Testis (tissue), 3 donors: ENCODE results near the gene MPDU1. TPM values are rescaled to one million over a fixed set of nuclear protein-coding genes. Genes with fewer than 3 reads are reported as not detected.

Experiments used
- DNase-seq: peaks from one replicate; pipeline ENCODE4 v3.0.0-alpha.2; 2019
- H3K27ac ChIP-seq, 2 donors: fragments of 200-600 bp; sonication (generic); one replicate each; pipeline ENCODE4 v1.5.1; 2019
- H3K27me3 ChIP-seq: fragments of 200-600 bp; sonication (generic); one replicate; pipeline ENCODE4 v1.5.1; 2019
- H3K36me3 ChIP-seq: fragments of 200-600 bp; sonication (generic); one replicate; pipeline ENCODE4 v1.5.1; 2017; ENCODE audit warnings: low read depth; ENCODE audit errors: missing control alignments
- H3K4me1 ChIP-seq: fragments of 200-600 bp; sonication (generic); one replicate; pipeline ENCODE4 v1.5.1; 2019
- H3K4me3 ChIP-seq, 2 donors: fragments of 200-600 bp; sonication (generic); one replicate each; pipeline ENCODE4 v1.5.1; 2017 to 2019
- H3K9me3 ChIP-seq: fragments of 200-600 bp; sonication (generic); one replicate; pipeline ENCODE4 v1.5.1; 2017
- POLR2A ChIP-seq: fragments of 450-650 bp; IDR thresholded peaks from one replicate; pipeline ENCODE4 v1.6.1; 2017; ENCODE audit warnings: antibody characterized with exemption, mild to moderate bottlenecking, moderate library complexity
- WGBS, 2 donors: methylation state at CpG; one replicate each; pipeline ENCODE4 v1.1.5; 2018; 5-methylcytosine and 5-hydroxymethylcytosine counted together
- intact Hi-C: fragments of 100-400 bp; cut with DNase I; formaldehyde crosslinking; loops from one replicate; pipeline ENCODE4 v1.15.1; 2023; ENCODE audit warnings: low total_unique reads
- polyA plus RNA-seq: library from polyadenylated mRNA; stranded (reverse); fragments of 350-450 nt; fragmentation: Illumina TruSeq; extraction: RNeasy Lipid Tissue Mini Kit (QIAGEN cat#74804); gene quantifications from one replicate; pipeline ENCODE4 v1.2.3, GENCODE V29; 2014; ENCODE audit warnings: low read depth, low replicate concordance; ENCODE audit not compliant: insufficient read depth
- total RNA-seq, 2 donors: library from RNA; depleted of rRNA; stranded (reverse); fragments of >200 nt; gene quantifications; one replicate each; pipeline ENCODE4 v1.2.3, GENCODE V29; 2016
- TF ChIP-seq, protein P1 (sequence below), 3 experiments: fragments of 450-650 bp in 2 of 3; fragments of 200-600 bp in 1 of 3; sonication (generic) in 1 of 3; IDR thresholded peaks; one replicate each; pipeline ENCODE4 v1.5.1; 2016 to 2019; ENCODE audit warnings: antibody characterized with exemption in 3 of 3, mild to moderate bottlenecking in 2 of 3, moderate library complexity in 1 of 3

MPDU1 gene
- total and polyA plus RNA-seq, 3 donors from 2014 or later, result 55.7 to 88.7 (median 60.9) TPM

- Histone ChIP-seq H3K4me3 (peak overlapping the region in 1 of 2 donors; percentile 76), H3K4me1 (peaks cover 53% of the 10 kb centered on the region), H3K27me3 (no peaks in the 10 kb centered on the region), H3K27ac (peak overlapping the region; percentile 67 to 92), H3K36me3 (no peaks in the 10 kb centered on the region), H3K9me3 (no peaks in the 10 kb centered on the region)
- TF ChIP-seq, protein P1, sequence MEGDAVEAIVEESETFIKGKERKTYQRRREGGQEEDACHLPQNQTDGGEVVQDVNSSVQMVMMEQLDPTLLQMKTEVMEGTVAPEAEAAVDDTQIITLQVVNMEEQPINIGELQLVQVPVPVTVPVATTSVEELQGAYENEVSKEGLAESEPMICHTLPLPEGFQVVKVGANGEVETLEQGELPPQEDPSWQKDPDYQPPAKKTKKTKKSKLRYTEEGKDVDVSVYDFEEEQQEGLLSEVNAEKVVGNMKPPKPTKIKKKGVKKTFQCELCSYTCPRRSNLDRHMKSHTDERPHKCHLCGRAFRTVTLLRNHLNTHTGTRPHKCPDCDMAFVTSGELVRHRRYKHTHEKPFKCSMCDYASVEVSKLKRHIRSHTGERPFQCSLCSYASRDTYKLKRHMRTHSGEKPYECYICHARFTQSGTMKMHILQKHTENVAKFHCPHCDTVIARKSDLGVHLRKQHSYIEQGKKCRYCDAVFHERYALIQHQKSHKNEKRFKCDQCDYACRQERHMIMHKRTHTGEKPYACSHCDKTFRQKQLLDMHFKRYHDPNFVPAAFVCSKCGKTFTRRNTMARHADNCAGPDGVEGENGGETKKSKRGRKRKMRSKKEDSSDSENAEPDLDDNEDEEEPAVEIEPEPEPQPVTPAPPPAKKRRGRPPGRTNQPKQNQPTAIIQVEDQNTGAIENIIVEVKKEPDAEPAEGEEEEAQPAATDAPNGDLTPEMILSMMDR (IDR thresholded peaks at IDR 0.05), result peak; percentile 31 to 60 (median 58)
- TF ChIP-seq POLR2A, result no peak
- DNase-seq, result peak; percentile 64
- intact Hi-C loops, result loop anchor here (10.0 kb wide), 1 partner anchor 206 kb away; the partner anchor contains the start of genes KCTD11 and TMEM95
- 16 to 23% methylated on average over 22 of the region's 22 CpGs for WGBS, 2 donors
Observed at GRCh38 chr17:7560172-7561027, 23.3 kb upstream of the MPDU1 start.

DNA sequence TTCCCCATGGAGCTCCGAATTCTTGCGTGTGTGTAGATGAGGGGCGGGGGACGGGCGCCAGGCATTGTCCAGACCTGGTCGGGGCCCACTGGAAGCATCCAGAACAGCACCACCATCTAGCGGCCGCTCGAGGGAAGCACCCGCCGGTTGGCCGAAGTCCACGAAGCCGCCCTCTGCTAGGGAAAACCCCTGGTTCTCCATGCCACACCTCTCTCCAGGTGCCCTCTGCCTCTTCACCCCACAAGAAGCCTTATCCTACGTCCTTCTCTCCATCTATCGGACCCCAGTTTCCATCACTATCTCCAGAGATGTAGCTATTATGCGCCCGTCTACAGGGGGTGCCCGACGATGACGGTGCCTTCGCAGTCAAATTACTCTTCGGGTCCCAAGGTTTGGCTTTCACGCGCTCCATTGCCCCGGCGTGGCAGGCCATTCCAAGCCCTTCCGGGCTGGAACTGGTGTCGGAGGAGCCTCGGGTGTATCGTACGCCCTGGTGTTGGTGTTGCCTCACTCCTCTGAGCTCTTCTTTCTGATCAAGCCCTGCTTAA lies 22.6 kb upstream of the MPDU1 start:
- WGBS, 2 donors, result 0% methylated on average over 29 to 32 of the region's 32 CpGs

DNA sequence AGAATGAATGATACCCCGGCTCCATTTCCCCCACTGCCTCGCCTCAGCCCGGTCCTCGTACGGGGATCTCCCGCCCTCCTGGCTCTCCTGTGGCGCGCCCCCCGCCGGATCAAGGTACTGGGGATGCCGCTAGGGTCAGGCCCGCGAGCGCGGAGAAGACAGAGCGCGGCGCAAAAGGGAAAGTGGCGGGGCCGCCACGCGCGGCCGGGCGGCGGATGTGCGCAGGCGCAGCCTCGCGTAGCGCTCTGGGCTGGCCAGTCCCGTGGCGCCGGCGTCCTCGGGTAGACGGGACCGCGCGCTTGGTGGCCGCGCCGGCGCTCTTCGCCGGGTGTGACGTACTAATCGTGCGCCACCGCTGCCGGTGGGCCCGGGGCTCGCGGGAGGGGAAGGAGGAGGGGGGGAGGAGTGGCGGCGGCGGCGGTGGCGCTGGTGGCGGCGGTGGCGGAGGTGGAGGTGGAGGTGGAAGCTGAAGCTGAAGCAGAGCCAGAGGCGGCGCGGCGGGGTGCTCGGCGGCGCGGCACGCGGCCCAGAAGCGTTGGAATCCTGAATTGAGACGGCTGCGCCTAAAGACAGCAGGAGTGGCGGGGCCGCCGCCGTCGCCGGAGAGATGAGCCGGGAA lies 22.0 kb upstream of the MPDU1 start, which contains the start of gene SENP3:
Gene SENP3 (plus strand): TSS at position 331 of the 619 bp plus-strand sequence. CDS start 1,158 bp downstream, outside the sequence.
- Histone ChIP-seq H3K4me1 (peaks cover 53% of the 10 kb centered on the region), H3K36me3 (no peaks in the 10 kb centered on the region), H3K4me3 (peak within 1 kb of the TSS; percentile 76 to 93), H3K27ac (peak within 1 kb of the TSS; percentile 67 to 92), H3K9me3 (no peaks in the 10 kb centered on the region), H3K27me3 (no peaks in the 10 kb centered on the region)
- TF ChIP-seq, protein P1 (IDR thresholded peaks at IDR 0.05), result peak in 2 of 3 experiments; percentile 16 to 28
- TF ChIP-seq POLR2A, result no peak
- WGBS, 2 donors, result 0 to 1% methylated on average over 34 to 82 of the region's 82 CpGs
- intact Hi-C loops, result loop anchor here (10.0 kb wide), 1 partner anchor 207 kb away; the partner anchor contains the start of genes KCTD11 and TMEM95
- peak; percentile 93 for DNase-seq

More for the DNA sequence above, 22.6 kb upstream of the MPDU1 start:
- Histone ChIP-seq H3K9me3 (no peaks in the 10 kb centered on the region), H3K36me3 (no peaks in the 10 kb centered on the region), H3K4me3 (peak overlapping the region; percentile 76 to 93), H3K27ac (peak overlapping the region; percentile 67 to 92), H3K27me3 (no peaks in the 10 kb centered on the region), H3K4me1 (peaks cover 53% of the 10 kb centered on the region)
- no peak for TF ChIP-seq POLR2A
- TF ChIP-seq, protein P1 (IDR thresholded peaks at IDR 0.05), result peak; percentile 74 to 93 (median 92)
- intact Hi-C loops, result loop anchor here (10.0 kb wide), 1 partner anchor 206 kb away; the partner anchor contains the start of genes KCTD11 and TMEM95
- peak; percentile 94 for DNase-seq

GRCh38 chr17:7562208-7562605 lies 21.4 kb upstream of the MPDU1 start:
- Histone ChIP-seq H3K36me3 (no peaks in the 10 kb centered on the region), H3K27me3 (no peaks in the 10 kb centered on the region), H3K4me1 (peaks cover 53% of the 10 kb centered on the region), H3K4me3 (peak overlapping the region; percentile 76 to 93), H3K9me3 (no peaks in the 10 kb centered on the region), H3K27ac (peak overlapping the region; percentile 67 to 92)
- intact Hi-C loops, result loop anchor here (10.0 kb wide), 1 partner anchor 207 kb away; the partner anchor contains the start of genes KCTD11 and TMEM95
- TF ChIP-seq, protein P1 (IDR thresholded peaks at IDR 0.05), result no peak
- no peak for TF ChIP-seq POLR2A
- WGBS, 2 donors, result 0% methylated on average over 14 to 27 of the region's 28 CpGs
- no peak for DNase-seq
